C4-2B (cell line): Measurements from ENCODE around the gene BARHL1.

Experiments
- ZFX ChIP-seq: fragments of 450-650 bp; IDR thresholded peaks from 2 replicates; pipeline ENCODE4 v1.6.1; 2017
- TF ChIP-seq, protein P1 (sequence below): fragments of 450-650 bp; conservative IDR thresholded peaks from 2 replicates; pipeline ENCODE4 v1.5.1; 2017; ENCODE audit warnings: mild to moderate bottlenecking

DNA sequence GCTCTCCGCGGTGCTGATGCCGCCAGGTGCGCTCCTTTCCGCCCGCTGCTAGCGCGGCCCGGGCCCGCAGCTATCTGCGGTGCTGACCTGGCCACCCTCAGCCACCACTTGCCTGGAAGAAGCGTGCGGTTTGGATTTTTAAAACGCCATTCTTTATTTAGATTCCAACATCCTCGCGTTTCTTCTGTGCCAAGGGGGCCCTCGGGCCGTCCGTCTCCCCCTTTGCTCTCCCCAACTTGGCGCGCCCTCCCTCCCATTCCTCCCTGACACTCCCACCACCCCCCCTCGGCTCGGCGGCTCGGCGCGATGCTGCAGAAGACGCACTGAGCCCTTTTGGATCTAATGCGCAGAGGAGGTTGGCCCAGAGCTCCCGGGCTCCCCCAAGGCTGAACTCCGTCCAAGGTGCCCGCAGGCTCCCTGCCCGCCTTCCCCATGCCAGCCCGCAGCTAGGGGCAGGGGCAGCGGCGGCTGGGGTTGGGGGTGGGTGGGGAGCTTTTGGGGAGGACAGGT is at the start of gene BARHL1:
- TF ChIP-seq, protein P1, sequence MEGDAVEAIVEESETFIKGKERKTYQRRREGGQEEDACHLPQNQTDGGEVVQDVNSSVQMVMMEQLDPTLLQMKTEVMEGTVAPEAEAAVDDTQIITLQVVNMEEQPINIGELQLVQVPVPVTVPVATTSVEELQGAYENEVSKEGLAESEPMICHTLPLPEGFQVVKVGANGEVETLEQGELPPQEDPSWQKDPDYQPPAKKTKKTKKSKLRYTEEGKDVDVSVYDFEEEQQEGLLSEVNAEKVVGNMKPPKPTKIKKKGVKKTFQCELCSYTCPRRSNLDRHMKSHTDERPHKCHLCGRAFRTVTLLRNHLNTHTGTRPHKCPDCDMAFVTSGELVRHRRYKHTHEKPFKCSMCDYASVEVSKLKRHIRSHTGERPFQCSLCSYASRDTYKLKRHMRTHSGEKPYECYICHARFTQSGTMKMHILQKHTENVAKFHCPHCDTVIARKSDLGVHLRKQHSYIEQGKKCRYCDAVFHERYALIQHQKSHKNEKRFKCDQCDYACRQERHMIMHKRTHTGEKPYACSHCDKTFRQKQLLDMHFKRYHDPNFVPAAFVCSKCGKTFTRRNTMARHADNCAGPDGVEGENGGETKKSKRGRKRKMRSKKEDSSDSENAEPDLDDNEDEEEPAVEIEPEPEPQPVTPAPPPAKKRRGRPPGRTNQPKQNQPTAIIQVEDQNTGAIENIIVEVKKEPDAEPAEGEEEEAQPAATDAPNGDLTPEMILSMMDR: no peak
- no peak for TF ChIP-seq ZFX
